GM19455 (cell line): Measurements from ENCODE around the gene HEXD.
"Not testable (repeated sequence)": the region's sequence is repeated elsewhere in the genome, so short reads cannot be mapped to it uniquely, and the experiment has no call there.

ENCODE experiments used
- ATAC-seq: cut with Tn5 transposase; IDR thresholded peaks from one replicate; pipeline ENCODE4 v1.9.1; 2021; ENCODE audit not compliant: unreplicated experiment

Gene HEXD

DNA sequence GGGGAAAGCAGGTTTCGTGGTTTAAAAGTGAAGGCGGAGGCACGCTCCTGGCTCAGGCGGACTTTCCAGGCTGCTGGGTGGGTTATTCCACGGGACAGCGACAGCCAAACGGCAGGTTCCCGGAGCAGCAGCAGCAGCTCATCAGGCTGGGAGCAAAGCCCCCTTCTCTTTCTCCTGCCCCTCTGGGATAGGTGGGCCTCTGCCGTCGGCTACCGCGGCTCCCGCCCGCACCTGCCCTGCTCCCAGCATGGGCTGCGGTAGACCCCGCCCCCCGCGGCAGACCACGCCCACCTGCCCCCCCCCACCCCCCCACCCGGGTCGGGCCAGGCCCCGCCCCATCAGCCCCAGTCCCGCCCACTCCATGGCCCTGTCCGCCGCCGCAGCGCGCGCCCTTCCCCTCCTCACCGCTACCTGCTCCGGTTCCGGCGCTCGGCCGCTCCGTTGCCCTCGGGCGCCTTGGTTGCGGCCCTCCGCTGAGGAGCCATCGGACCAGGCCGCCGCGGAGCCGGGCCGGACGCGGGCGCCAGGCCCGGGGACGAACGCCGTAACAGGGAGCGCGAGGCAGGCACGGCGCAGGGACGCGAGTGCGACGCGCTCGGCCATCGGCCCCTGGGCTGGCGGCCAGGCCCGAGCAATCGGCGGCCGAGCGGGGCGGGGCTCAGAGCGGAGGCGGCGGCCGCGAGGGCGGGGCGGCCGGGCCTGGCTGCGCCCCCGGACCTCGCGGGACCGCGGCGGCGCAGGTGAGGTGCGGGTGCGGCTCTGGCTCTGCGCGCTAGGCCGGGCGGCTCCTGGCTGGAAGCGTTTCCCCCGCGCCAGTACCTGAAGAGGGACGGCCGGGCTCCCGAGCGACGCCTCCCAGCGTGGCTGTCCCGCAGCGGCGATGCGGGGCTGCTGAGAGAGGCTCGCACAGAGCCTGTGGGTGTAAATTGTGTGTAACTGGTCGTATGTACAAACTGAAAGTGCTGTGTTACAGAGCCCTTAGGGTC lies at the start of gene HEXD, which contains the start of gene OGFOD3:
TSS of gene HEXD (plus strand) at position 347 of the 986 bp plus-strand sequence. CDS start 1,453 bp downstream, outside the sequence.
TSS of gene OGFOD3 (minus strand) at position 586 of the 986 bp plus-strand sequence. CDS start at position 485, 101 bp downstream.
- peak; percentile 74 for ATAC-seq

DNA sequence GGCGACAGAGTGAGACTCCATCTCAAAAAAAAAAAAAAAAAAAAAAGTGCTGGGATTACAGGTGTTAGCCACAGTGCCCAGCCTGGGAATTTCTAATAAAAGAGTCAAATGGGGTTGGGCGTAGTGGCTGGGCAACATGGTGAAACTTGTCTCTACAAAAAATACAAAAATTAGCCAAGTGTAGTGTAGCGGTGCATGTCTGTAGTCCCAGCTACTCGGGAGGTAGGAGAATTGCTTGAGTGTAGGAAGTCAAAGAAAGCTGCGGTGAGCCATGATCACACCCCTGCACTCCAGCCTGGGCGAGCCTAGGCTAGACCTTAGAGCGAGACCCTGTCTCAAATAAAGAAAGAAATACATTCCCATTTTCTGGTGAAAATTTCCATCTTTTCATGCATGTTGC lies 48.9 kb upstream of the HEXD start:
- no peak for ATAC-seq

DNA sequence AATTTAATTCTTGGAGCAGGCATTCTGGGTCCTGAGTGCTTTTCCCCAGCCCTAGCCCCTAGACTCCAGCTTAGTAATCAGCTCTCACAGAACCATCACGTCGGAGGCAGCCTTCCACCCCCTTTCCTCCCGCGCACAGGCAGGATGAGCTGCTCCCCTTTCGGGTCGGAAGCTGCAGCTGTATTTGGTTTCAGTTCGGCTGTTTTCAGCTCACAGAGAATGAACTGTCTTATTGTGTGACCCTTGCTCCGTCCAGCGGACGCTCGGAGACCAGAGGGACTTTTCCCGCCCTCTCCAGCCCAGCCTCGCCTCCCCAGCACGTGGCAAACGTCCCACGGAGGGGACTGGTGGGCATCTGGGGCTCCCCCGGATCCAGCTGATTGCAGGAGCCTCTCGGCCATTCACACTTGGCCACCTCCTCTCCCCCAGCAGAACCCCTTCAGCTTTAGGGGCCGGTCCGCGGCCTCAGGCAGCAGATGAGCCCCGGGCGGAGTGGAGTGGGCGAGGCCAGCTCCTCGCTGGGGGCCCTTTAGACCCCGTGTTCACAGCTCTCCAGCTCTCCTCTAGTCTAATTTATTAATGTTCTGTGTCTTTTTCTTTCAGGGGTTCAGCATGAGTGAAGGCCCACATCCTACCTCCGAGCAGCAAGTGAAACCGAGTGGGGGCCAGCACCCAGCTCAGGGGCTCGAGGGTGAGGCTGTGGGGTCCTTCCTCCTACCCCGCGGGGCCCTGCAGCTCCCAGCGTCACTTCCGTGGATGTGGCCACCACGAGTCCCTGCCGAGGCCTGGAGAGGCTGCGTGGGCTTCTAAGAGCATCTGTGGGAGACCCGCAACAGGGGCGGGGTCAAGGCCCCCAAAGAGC lies 47.4 kb upstream of the HEXD start:
- ATAC-seq = no peak

DNA sequence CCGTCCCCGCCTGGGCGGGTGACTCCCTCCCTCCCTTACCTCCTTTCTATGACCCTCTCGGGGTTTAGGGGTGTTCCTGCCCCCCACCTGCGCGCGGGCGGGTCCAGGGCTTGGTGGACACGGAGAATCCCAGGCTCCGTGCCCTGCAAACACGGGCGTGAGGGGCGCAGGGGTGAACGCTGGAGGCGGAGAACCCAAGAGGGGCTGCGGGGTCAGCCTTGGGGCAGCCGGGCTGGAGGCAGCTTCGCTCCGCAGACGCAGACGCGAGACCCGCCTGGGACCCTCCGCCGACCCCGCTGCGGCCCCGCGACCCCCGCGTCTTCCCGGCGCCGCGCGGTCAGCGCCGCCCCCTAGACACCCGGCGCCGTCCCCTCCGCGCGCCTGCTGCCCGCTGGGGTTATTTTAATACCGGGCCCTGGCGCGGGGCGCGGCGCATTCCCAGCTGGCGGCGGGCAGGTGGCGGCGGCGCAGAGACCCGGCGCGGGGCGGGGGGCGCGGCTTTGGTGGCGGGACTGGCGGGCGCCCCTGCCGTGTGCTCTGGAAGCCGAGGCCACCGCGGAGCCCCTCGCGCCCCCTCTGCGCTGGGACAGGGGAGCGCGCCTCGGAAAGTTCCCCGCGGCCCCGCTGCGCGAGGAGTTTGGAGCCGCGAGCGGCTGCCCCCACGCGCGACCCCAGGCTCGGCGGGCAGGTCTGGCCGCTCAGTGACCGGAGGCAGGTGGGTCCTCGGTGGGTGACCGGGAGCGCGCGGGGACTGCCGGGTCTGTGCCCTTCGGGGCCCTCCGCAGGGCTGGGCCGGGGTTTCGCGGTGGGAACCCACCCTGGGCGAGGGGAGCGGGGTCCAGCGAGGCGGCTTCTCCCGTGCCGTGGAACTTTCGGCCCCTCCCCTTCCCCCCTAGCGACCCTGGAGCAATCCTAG lies 46.6 kb upstream of the HEXD start, which contains the start of gene UTS2R:
TSS of gene UTS2R (plus strand) at position 433 of the 916 bp plus-strand sequence. CDS start 2,560 bp downstream, outside the sequence.
- ATAC-seq = no peak

- no peak for ATAC-seq
These were observed 45.7 kb upstream of the HEXD start for GRCh38 chr17:82372249-82373071.

GRCh38 chr17:82373072-82373452 lies 45.1 kb upstream of the HEXD start:
- not testable (repeated sequence) for ATAC-seq

DNA sequence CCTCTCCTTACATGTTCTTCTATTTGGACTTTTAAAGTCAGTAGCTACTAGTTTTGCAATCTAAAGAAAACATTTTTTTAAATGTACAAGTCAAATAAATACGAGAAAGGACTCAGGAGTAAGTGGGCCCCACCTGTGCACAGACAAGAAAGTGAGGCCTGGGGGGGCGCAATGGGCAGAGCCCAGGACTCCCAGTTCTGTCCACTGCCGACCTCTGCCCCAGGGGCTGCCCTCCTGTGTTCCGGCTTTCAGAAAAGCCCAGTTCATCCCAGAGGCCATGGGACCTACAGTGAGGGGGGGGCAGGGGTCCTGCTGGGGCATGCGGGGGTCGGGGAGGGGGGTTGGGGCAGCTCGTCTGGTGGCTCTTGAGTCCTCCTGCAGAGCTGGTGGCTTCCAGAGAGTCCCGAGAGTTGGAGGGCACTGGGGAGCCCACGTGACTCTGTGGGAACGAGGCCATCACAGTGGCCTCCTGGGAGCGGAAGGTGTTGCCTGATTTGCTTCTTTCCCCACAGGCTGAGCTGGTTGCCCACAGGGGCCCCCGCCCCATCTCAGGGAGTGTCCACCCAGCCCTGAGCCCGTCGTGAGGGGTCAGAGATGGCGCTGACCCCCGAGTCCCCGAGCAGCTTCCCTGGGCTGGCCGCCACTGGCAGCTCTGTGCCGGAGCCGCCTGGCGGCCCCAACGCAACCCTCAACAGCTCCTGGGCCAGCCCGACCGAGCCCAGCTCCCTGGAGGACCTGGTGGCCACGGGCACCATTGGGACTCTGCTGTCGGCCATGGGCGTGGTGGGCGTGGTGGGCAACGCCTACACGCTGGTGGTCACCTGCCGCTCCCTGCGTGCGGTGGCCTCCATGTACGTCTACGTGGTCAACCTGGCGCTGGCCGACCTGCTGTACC lies 44.2 kb upstream of the HEXD start:
- no peak for ATAC-seq

- no peak for ATAC-seq
These were observed 43.4 kb upstream of the HEXD start for GRCh38 chr17:82374626-82375331.

- ATAC-seq = no peak
These were observed 42.6 kb upstream of the HEXD start for GRCh38 chr17:82375359-82376041.

DNA sequence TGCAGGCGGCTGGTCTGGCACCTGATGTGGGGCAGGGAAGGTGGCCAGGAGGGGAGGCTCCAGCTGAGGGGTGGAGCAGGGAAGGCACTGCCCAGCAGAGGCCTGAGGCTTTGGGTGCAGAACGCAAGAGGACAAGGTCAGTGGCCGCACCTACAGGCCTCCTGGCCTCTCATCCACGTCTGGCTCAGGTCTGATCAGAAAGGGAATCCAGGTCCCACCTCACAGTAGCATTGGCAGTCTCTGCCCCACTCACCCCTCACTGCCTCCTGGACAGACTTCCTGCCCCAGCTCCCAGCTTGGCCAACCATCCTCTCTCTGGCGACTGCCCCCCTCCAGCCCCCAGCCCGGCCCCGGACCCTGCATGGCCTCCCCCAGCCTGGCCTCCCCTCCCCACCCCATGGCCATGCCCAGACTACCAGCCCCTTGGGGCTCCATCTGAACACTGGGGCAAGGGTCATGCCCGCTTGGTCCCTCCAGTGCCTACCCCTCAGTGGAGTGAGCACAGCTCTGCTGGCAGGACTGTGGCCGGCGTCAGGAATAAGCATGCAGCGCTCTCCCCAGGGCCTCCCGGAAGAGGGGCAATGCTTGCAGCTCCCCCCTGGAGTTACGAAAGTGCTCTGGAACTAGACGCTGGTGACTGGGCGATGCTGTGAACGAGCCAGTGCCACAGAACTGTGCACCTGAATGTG lies 42.0 kb upstream of the HEXD start:
- ATAC-seq = no peak

- ATAC-seq = not testable (repeated sequence)
These were observed 40.9 kb upstream of the HEXD start for GRCh38 chr17:82377294-82377693.

GRCh38 chr17:82377924-82378740 lies 40.0 kb upstream of the HEXD start:
- ATAC-seq = no peak

DNA sequence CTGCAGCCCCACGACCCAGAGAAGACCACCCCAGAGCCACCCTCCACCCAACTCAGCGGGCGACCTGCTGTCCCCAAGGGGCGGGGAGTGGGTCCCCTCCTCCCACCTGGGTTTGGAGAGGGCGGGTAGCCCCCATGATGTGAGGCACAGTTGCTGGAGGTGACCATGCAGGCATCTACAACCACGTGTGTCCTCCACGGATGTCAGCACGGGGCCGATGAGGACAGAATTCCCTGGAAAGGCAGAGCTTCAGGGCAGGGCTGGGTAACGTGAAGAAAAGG lies 39.5 kb upstream of the HEXD start:
- ATAC-seq = no peak

GRCh38 chr17:82380860-82381702 lies 37.1 kb upstream of the HEXD start:
- ATAC-seq = no peak

DNA sequence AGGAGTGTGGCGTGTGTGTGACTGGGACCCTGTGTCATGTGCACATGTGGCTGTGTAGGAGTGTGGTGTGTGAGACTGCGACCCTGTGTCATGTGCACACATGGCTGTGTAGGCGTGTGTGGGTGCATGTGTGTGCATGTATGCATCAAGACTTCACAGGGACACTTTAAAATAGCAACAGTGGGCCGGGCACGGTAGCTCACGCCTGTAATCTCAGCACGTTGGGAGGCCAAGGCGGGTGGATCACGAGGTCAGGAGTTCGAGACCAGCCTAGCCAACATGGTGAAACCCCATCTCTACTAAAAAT lies 36.5 kb upstream of the HEXD start:
- not testable (repeated sequence) for ATAC-seq
